Hepatocyte (in vitro differentiated cells): Measurements from ENCODE around the gene HRH3. TPM values are rescaled to one million over a fixed set of nuclear protein-coding genes. Genes with fewer than 3 reads are reported as not detected.

Experiments used
- DNase-seq: peaks from one replicate; pipeline ENCODE4 v3.0.0-alpha.2; 2016; ENCODE audit warnings: low spot score
- H2AFZ ChIP-seq: fragments of 200-600 bp; sonication (generic); 2 replicates; pipeline ENCODE4 v1.6.0; 2016; ENCODE audit warnings: antibody characterized with exemption, mild to moderate bottlenecking
- H3K27ac ChIP-seq: fragments of 200-600 bp; sonication (generic); 2 replicates; pipeline ENCODE4 v1.5.1; 2016; ENCODE audit warnings: mild to moderate bottlenecking
- H3K27me3 ChIP-seq: fragments of 200-600 bp; sonication (generic); 2 replicates; pipeline ENCODE4 v1.6.1; 2016
- H3K36me3 ChIP-seq: fragments of 200-600 bp; sonication (generic); replicated peaks from 2 replicates; pipeline ENCODE4 v1.5.1; 2016; ENCODE audit warnings: low read depth; ENCODE audit not compliant: insufficient read depth
- H3K4me1 ChIP-seq: fragments of 200-600 bp; sonication (generic); 2 replicates; pipeline ENCODE4 v1.5.1; 2016; ENCODE audit warnings: mild to moderate bottlenecking, moderate library complexity; ENCODE audit not compliant: insufficient read depth
- H3K4me2 ChIP-seq: fragments of 200-600 bp; sonication (generic); 2 replicates; pipeline ENCODE4 v1.6.0; 2016
- H3K4me3 ChIP-seq: fragments of 200-600 bp; sonication (generic); 2 replicates; pipeline ENCODE4 v1.5.1; 2016; ENCODE audit warnings: mild to moderate bottlenecking
- H3K79me2 ChIP-seq: fragments of 200-600 bp; sonication (generic); 2 replicates; pipeline ENCODE4 v1.6.0; 2017; ENCODE audit warnings: mild to moderate bottlenecking
- H3K9me2 ChIP-seq: fragments of 200-600 bp; sonication (generic); replicated peaks from 2 replicates; pipeline ENCODE4 v1.6.0; 2017; ENCODE audit warnings: mild to moderate bottlenecking; ENCODE audit not compliant: insufficient read depth
- H3K9me3 ChIP-seq: fragments of 200-600 bp; sonication (generic); 2 replicates; pipeline ENCODE4 v1.5.1; 2016; ENCODE audit warnings: low read depth, mild to moderate bottlenecking
- H4K20me1 ChIP-seq: fragments of 200-600 bp; sonication (generic); 2 replicates; pipeline ENCODE4 v1.6.0; 2016; ENCODE audit warnings: mild to moderate bottlenecking; ENCODE audit not compliant: insufficient read depth, poor library complexity, severe bottlenecking
- EZH2 ChIP-seq: fragments of 200-600 bp; sonication (generic); IDR thresholded peaks from 2 replicates; pipeline ENCODE4 v1.6.1; 2016; ENCODE audit warnings: antibody characterized with exemption, mild to moderate bottlenecking, borderline replicate concordance
- EZH2phosphoT487 ChIP-seq: fragments of 200-600 bp; sonication (generic); IDR thresholded peaks from one replicate; pipeline ENCODE4 v1.6.1; 2018; ENCODE audit warnings: antibody characterized with exemption, mild to moderate bottlenecking, low read depth, moderate library complexity; ENCODE audit not compliant: unreplicated experiment, severe bottlenecking
- WGBS: methylation state at CpG from one replicate; pipeline ENCODE4 v1.1.6; 2016; ENCODE audit warnings: low lambda C conversion rate; ENCODE audit errors: missing lambda C conversion rate; 5-methylcytosine and 5-hydroxymethylcytosine counted together
- polyA plus RNA-seq: library from polyadenylated mRNA; unstranded; fragments of >200 nt; fragmentation: Nextera tagmentation; extraction: Ambion mirVana; gene quantifications from 2 replicates; pipeline ENCODE4 v1.2.1, GENCODE V29; 2016
- total RNA-seq: library from RNA; depleted of rRNA; stranded (reverse); fragments of >200 nt; gene quantifications from 2 replicates; pipeline ENCODE4 v1.2.3, GENCODE V29; 2014
- TF ChIP-seq, protein P1 (sequence below): fragments of 200-600 bp; sonication (generic); IDR thresholded peaks from 2 replicates; pipeline ENCODE4 v1.5.1; 2016; ENCODE audit warnings: antibody characterized with exemption, mild to moderate bottlenecking; ENCODE audit not compliant: poor library complexity

HRH3 gene
- total and polyA plus RNA-seq, 2 experiments from 2014 or later: not detected

DNA sequence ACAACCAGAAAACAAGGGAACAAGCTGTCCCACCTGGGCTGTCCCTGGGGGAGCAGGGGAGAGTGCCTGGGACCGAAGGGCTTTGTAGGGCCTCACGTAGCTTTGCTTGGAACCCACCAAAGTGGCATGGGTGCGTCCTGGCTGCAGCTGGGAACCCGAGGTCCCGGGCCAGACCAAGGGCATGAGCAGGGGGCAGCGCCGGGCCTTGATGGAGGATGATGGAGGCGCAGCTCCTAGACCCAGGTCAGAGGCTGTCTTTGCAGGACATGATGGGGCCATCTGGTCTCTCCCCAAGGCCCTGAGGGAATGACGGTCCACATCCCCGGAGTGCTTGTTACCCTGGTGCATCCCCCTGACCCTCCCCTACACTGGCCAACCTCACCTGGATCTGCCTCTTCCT lies 10.6 kb upstream of the HRH3 start:
- Histone ChIP-seq H4K20me1 (no peaks in the 10 kb centered on the region), H3K4me3 (no peak overlapping the region), H3K9me3 (no peaks in the 10 kb centered on the region), H3K9me2 (no peaks in the 10 kb centered on the region), H2AFZ (no peak overlapping the region), H3K79me2 (no peaks in the 10 kb centered on the region), H3K27ac (no peak overlapping the region), H3K27me3 (no peaks in the 10 kb centered on the region), H3K4me1 (no peaks in the 10 kb centered on the region), H3K36me3 (no peaks in the 10 kb centered on the region), H3K4me2 (no peak overlapping the region)
- TF ChIP-seq EZH2phosphoT487 (no peak), EZH2 (no peak)
- TF ChIP-seq, protein P1, sequence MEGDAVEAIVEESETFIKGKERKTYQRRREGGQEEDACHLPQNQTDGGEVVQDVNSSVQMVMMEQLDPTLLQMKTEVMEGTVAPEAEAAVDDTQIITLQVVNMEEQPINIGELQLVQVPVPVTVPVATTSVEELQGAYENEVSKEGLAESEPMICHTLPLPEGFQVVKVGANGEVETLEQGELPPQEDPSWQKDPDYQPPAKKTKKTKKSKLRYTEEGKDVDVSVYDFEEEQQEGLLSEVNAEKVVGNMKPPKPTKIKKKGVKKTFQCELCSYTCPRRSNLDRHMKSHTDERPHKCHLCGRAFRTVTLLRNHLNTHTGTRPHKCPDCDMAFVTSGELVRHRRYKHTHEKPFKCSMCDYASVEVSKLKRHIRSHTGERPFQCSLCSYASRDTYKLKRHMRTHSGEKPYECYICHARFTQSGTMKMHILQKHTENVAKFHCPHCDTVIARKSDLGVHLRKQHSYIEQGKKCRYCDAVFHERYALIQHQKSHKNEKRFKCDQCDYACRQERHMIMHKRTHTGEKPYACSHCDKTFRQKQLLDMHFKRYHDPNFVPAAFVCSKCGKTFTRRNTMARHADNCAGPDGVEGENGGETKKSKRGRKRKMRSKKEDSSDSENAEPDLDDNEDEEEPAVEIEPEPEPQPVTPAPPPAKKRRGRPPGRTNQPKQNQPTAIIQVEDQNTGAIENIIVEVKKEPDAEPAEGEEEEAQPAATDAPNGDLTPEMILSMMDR: no peak
- 92% methylated on average over 10 of the region's 10 CpGs for WGBS
- no peak for DNase-seq

DNA sequence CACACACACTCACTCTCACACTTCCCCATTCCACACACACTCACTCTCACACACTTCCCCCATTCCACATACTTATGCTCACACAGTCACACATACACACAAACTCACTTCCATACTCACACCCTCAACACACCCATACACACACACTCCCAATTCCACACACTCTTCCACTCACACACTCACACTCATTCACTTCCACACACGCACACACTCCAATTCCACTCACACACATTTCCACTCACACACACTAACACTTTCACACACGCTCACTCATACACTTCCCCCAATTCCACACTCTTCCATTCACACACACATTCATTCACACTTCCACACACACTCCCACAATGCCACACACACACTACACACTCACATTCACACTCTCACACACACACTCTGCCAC lies 10.2 kb upstream of the HRH3 start:
- Histone ChIP-seq H3K27ac (no peak overlapping the region), H3K9me3 (no peaks in the 10 kb centered on the region), H3K4me3 (no peak overlapping the region), H2AFZ (no peak overlapping the region), H3K9me2 (no peaks in the 10 kb centered on the region), H4K20me1 (no peaks in the 10 kb centered on the region), H3K36me3 (no peaks in the 10 kb centered on the region), H3K4me2 (no peak overlapping the region), H3K4me1 (no peaks in the 10 kb centered on the region), H3K79me2 (no peaks in the 10 kb centered on the region), H3K27me3 (no peaks in the 10 kb centered on the region)
- TF ChIP-seq EZH2phosphoT487 (no peak), EZH2 (no peak)
- TF ChIP-seq, protein P1: no peak
- DNase-seq: no peak
- 94% methylated on average over 2 of the region's 2 CpGs for whole genome bisulfite sequencing

- TF ChIP-seq EZH2phosphoT487 (no peak), EZH2 (no peak)
- TF ChIP-seq, protein P1: no peak
Measured at GRCh38 chr20:62229667-62230066, 9.6 kb upstream of the HRH3 start.

More at GRCh38 chr20:62229667-62230066, 9.6 kb upstream of the HRH3 start:
- Histone ChIP-seq H3K9me3 (no peaks in the 10 kb centered on the region), H3K4me3 (no peak overlapping the region), H2AFZ (no peak overlapping the region), H3K9me2 (no peaks in the 10 kb centered on the region), H3K27ac (no peak overlapping the region), H3K4me2 (no peak overlapping the region), H3K27me3 (peaks cover 6% of the 10 kb centered on the region), H3K4me1 (no peaks in the 10 kb centered on the region), H3K36me3 (no peaks in the 10 kb centered on the region), H3K79me2 (no peaks in the 10 kb centered on the region), H4K20me1 (no peaks in the 10 kb centered on the region)
- DNase-seq: no peak
- WGBS: 64% methylated on average over 4 of the region's 4 CpGs
